Measurements from ENCODE around the gene KLHL8.
A peak's percentile ranks its signal among the peaks of the same experiment; 100 is the strongest.
"Not testable (repeated sequence)": the region's sequence is repeated elsewhere in the genome, so short reads cannot be mapped to it uniquely, and the experiment has no call there.

The KLHL8 gene

DNA sequence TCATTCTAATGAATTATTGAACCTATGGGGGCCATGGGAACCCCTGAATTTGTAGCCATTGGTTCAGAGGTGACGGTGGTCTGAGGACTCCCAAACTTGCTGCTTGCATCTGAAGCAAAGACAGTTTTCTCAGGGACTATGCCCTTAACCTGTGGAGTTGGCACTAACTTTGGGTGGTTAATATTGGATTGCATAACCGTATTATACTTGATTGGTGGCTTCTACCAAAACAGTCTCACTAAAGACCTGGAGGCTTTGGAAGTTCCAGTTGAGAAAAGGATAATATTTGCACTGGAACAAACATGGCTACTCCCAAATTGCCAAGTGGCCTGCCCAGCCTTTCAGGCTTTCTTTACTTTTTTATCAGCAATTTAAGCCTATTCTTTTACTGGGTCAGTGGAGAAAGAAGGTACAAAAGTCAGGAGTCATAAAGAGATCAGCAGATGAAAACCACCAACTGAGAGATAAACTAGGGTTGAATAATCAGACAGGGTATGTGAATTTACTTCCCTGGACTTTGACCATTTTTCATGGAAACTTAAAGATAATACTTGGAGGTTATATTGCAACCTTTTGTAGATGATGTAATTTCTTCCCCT, 7.9 kb upstream of the KLHL8 start:
- no peak for DNase-seq (ENCODE audit: low read depth in 1 of 2, low spot score in 1 of 2)

DNA sequence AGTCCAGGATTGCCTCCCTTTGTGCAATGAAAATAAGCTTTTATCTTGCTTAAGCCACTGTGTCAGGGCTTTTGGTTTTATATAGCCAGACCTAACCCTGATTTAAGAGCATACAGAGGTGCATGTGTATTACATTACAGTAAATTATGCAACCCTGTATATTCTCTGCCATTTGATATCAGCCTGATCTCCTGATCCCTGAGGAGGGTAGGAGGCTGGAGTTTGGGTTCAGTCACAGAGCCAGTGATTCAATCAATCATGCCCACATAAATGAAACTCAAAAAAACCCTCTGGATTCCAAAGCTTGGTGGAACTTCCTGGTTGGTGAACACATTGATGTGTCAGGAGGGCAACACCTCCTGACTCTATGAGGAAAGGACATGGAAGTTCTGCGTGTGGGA, 7.3 kb upstream of the KLHL8 start:
- no peak for DNase-seq (ENCODE audit: low read depth in 1 of 2, low spot score in 1 of 2)

DNA sequence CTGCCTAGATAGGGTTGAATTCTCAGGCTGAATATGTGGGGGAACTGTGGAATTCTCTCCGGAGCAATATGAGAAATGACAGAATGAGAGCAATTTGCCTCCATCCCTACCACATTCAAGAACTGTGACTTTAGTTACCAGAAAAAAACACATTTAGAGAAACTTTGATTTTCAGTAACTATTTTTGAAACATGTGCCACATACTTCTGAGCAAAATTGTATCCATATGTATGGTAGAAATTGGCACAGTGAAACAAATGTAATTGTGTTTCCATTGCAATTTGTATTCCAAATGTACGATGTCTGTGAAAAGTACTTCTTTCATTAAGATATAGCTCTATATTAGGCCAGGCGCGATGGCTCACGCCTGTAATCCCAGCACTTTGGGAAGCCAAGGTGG, 5.5 kb upstream of the KLHL8 start:
- no peak for DNase-seq (ENCODE audit: low read depth in 1 of 2, low spot score in 1 of 2)

DNA sequence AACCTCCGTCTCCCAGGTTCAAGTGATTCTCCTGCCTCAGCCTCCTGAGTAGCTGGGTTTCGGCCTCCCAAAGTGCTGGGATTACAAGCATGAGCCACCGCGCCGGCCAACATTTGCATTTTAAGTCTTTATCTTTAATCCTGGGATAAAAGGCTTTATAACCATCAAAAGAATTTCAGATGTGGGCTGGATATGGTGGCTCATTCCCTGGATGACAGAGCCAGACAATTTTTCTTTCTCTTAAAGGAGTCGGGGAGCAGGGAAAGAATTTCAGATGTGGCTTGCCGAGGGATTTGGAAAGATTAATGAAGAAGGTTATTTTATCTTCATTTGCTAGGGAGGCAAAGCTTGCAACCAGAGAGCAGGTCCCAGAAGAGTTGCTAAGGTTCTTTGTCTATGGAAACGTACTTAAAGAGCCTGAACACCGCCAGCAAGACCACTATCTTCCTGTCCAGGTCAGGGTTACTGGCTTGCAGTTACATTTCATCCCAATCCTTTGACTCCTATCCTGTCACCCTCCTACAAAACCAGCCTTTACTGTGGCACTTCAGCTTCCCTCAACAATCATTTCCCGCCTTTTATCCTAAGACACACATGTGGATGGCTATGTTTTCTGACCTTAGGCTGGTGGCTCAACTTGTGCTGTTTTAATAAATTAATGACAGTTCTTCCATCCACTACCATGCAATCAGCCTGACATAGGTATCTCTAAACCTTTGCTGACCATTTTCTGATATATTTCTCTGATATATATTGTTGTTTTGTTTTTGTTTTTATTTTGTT, 3.9 kb upstream of the KLHL8 start:
- no peak for DNase-seq (ENCODE audit: low read depth in 1 of 2, low spot score in 1 of 2)

DNA sequence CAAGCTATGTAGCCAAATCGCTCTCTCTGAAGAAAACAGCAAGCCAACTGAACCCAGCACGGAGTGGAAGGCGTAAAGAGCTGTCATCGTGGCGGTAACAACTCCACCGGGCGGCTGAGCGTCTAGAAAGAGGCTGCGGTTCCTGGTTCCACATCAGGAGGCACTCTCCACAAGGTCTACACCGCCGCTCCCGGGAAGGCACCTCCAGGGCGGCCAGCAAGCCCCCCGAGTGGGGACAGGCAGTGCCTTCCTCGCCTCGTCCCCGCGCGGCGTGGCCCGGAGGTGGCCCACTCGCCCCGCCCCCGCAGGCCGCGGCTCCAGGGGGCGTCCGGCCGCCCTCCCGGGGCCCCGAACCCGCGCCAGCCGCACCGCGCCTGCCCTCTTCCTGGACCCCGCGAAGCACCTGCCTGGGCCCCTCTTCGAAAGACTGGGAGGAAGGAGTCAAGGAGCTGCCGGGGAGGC, 755 bp downstream of the KLHL8 start:
- peak in 1 of 2 donors; percentile 26 for DNase-seq (ENCODE audit: low read depth in 1 of 2, low spot score in 1 of 2)

DNA sequence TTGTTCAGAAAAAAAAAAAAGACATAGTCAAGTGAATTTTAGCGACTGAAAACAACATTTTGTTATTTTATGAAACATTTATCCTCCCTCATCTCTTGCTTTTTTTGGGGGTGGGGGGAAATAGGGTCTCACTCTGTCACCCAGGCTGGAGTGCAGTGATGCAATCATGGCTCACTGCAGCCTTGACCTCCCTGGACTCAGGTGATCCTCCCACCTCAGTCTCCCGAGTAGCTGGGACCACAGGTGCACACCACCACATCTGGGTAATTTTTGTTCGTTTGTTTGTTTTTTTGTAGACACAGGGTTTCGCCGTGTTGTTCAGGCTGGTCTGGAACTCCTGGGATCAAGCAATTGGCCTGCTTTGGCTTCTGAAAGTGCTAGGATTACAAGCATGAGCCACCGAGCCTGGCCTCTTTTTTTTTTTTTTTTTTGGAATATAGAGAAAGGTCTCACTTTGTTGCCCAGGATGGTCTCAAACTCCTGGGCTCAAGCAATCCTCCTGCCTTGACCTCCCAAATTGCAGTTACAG, 3.1 kb downstream of the KLHL8 start:
- not testable (repeated sequence) for DNase-seq (ENCODE audit: low read depth in 1 of 2, low spot score in 1 of 2)

DNA sequence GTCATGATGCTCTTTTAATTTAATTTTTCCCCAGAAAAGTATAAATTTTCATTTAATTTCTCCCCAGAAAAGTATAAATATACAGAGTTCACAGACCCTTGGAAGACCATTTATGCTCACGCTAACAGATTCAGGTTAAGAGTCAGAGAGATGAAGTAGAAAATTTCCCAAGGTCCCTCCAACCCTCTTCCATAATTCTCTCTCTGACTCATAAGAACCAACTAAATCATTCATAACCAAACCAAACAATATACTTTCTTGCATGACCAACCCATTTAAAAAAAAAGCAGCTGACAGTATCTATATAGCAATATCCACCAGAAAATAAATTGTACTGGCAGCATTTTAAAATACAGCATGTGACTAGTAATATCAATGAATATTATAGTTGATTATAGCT, 3.9 kb downstream of the KLHL8 start:
- no peak for DNase-seq (ENCODE audit: low read depth in 1 of 2, low spot score in 1 of 2)

DNA sequence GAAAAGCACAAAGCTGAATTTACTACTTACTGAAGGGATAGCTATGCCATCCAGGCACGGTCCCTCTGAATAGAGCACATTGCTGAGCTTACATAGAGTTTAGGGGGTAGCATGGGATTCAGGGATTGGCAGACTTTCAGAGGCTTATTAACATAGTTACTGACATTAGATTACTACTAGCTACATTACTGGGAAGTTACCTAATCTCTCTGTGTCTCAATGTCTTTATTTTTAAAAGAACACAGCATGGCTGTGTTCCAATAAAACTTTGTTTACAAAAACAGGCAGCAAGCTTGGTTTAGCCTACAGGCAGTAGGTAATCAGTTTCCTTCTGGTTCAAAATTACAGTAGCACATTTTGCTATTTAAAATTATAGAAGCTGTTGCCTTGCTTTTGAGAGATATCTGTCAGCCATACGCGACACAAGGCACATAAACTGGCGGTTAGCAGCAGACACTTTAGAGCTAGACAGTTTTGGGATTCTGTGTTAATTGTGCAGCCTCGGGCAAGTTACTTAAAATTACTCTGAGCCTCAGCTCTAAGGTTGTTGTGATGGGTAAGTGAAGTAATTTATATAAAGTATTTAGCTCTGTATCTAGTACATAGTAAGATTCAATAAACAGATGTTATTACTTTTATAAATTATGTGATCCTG, 6.9 kb downstream of the KLHL8 start:
- no peak for DNase-seq (ENCODE audit: low read depth in 1 of 2, low spot score in 1 of 2)

DNA sequence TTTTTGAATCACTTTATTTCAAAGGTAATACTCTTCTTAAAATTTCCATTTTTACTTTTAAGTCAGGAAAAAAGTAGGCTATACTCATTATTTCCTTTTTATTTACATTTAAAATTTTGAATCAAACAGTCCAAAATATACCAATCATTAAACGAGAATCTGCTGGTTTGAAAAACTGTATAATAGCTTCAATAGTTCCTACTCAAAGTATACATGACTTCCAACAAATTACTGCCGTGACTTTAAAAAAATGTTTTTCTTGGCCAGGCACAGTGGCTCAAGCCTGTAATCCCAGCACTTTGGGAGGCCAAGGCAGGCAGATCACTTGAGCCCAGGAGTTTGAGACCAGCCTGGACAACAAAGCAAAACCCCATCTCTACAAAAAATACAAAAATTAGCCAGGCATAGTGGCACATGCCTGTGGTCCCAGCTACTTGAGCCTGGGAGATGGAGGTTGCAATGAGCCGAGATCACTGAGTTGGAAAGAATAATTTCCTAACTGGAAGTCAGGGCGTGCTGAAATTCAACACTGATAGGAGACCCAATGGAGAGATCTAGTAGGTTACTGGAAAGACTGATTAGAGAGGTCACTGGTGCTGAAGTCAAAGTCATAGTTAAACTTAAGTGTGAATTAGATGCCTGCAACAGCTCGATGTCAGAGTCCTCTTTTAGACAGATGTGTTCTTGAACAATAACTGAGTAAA, 9.0 kb downstream of the KLHL8 start:
- no peak for DNase-seq (ENCODE audit: low read depth in 1 of 2, low spot score in 1 of 2)

DNA sequence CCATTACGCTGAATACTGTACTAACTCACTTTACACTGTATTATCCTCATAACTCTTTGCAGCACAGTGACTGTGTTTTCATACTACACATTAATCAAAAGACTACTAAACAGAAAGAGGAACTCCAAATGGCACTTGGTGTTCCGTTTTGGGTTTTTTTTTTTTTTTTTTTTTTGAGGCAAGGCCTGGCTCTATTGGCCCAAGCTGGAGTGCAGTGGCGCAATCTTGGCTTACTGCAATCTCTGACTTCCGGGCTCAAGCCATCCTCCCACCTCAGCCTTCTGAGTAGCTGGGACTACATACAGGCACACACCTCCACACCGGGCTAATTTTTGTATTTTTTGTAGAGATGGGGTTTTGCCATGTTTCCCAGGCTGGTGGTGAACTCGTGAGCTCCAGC, 10.7 kb downstream of the KLHL8 start:
- DNase-seq (ENCODE audit: low read depth in 1 of 2, low spot score in 1 of 2) = no peak

DNA sequence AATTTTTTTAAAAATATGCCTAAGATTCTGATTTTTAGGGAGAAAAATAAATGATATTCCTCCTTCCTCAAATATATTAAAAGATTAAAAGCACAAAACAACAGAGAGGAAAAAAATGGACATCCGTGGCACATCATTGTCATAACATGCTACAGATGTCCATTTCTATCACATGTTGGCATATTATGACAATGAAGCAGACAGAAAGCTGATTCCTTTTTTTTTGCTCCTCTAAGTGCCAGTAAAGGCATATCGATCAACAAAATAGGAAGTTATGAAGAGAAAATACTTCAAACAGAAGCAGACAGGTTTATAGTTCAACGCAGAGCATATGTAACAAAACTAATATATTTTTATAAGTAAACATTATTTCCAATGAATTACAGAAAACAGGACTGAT, 11.2 kb downstream of the KLHL8 start:
- no peak for DNase-seq (ENCODE audit: low read depth in 1 of 2, low spot score in 1 of 2)

DNA sequence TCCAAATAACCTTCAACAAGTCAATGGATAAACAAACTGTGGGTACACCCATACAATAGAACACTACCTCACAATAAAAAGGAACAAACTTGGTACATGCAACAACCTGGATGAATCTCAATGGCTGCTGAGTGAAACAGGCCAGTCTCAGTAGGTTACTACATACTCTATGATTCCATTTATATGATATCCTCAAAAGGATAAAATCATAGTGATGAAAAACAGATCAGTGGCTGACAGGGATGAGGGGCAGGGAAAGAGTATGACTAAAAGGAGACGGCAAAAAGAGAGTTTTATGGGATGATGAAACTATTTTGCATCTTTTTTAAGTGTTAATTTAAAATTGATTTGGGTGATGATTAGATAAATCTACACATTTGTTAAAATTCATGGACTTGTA, 15.9 kb downstream of the KLHL8 start:
- no peak for DNase-seq (ENCODE audit: low read depth in 1 of 2, low spot score in 1 of 2)

DNA sequence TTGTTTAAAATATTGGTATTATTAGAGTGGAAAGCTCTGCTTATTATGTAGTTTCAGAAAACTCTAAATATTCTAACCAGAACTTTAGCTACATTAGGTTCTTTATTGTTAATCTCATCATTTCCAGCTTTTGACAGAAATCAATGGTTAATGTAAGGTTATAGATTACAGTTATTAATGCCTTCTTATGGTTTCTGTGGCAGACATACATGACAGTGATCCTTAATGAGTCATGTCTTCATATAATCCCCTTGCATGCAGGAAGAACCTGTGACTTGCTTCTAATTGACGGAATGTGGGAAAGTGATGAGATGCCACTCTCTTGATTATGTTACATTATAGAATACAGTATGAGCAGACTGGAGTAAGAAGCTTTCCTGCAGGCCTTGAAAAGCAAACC, 23.5 kb downstream of the KLHL8 start:
- DNase-seq (ENCODE audit: low read depth in 1 of 2, low spot score in 1 of 2) = no peak

DNA sequence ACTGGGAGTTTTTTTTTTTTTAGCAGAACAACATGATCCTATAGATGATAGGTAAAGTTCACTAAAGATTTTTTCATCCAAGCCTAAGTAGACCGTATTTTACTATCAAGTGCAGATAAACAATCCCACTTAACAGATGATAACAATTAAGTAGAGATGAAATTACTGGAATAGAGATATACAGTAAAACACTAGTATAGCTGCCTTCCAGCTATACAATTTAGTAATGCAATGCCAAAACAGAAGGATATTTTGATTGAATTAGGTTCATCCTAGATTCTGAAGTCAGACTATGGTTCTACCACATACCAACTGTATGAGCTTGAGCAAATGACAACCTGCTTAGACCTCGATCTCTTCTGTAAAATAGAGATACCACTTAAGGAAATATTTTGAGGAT, 24.3 kb downstream of the KLHL8 start:
- no peak for DNase-seq (ENCODE audit: low read depth in 1 of 2, low spot score in 1 of 2)

DNA sequence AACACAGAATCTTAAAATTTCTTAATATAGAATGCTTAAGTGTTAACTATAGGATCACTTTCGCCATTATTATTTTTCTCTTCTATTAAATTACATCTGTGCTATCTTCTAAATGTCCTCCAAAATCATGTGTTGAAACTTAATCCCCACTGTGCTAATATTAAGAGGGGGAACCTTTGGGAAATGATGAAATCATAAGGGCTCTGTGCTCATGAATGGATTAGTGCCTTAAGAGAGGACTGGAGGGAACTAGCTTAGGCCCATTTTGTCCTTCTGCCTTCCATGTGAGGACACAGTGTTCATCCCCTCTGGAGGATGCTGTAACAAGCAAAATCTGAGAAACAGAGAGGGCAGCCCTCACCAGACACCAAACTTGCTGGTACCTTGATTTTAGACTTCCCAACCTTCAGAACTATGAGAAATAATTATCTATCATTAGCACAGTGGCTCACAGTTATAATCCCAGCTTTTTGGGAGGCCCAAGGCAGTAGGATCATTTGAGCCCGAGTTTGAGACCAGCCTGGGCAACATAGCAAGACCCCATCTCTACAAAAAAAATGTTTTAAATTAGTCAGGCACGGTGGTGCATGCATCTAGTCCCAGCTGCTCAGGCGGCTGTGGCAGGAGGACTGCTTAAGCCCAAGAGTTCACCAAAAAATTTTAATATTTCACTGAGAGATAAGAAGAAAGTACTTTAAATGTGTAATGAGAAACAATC, 26.3 kb downstream of the KLHL8 start:
- DNase-seq (ENCODE audit: low read depth in 1 of 2, low spot score in 1 of 2) = no peak

DNA sequence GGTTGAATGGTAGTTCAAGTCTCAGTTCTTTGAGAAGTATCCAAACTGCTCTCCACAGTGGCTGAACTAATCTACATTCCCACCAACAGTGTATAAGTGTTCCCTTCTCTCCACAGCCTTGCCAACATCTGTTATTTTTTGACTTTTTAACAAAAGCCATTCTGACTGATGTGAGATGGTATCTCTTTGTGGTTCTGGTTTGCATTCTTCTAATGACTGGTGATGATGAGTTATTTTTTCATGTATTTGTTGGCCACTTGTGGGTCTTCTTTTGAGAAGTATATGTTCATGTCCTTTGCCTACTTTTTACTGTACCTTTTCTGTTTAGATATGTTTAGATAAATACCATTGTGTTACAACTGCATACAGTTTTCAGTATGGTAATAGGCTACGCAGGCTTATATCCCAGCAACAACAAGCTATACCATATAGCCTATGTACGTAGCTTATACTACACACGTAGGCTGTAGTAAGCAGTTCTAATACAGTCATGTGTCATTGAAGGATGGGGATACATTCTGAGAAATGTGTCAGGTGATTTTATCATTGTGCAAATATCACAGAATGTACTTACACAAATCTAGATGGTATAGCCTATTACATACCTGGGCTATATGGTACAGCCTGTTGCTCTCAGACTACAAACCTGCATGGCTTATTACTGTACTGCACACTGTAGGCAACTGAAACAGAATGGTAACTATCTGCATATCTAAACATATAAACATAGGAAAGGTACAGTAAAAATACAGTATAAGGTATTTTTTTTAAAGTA, 28.1 kb downstream of the KLHL8 start:
- DNase-seq (ENCODE audit: low read depth in 1 of 2, low spot score in 1 of 2) = no peak

DNA sequence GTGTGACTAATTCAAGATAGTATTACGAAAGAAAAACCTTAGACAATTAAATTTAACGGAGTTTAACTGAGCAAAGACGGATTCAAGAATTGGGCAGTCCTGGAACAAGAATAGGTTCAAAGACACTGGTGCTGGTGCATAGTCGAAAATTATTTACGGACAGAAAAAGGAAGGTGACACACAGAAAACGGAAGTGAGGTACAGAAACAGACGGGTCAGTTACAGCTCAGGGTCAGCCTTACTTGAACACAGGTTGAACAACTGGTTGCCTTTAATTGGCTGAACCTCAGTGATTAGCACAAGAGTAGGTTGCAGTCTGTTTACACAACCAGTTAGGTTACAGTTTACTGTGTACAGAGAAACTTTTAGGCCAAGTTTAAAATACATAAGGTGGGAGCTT, 31.5 kb downstream of the KLHL8 start:
- no peak for DNase-seq (ENCODE audit: low read depth in 1 of 2, low spot score in 1 of 2)

DNA sequence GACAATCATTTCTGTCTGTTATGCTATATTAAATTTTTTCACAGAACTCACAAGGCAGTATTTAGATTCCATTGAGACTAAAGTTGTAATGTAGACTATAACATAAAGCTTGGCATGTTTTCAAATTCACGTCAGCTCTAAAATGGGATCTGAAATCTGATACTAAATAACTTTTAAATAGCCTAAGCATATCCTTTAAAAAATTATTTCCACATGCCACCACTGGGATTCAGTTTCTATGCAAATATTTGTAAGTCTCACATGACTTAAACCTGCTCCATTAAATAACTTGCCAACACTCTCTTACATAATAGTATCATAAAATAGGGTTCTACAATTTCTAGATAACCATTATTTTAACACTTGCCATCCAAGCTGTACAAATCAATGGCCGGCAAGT, 32.4 kb downstream of the KLHL8 start:
- no peak for DNase-seq (ENCODE audit: low read depth in 1 of 2, low spot score in 1 of 2)

DNA sequence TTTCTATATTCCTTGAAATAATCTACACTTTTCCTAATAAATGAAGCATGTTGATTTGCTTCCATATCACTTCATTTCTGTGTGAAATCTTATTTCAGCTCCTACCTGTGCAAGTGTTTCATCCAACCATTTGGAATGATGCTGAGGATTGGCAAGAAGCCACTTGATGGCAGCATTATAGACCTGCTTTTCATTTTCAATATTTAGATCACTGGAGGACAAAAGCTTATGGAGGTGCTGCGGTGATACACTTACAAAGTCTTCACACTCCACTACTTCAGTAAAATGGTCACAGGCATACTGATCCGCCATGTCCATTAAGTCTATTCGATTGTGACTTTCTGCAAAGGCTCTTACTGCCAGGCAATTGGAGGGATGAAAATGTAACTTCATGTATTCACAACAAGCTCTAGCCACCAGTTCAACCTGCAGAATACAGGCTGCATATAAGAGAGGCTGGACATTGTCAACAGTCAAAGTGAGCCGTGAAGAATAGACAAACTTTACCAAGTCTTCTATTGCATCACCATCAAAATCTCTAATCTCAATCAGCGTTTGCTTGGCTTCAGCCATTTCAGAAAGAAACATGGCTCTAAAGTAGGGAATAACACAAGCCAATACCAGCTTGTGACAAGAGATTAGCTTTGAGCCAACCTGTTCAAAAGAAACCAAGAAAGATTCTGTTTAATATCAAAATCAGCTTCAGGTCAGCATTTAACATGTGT, 35.1 kb downstream of the KLHL8 start:
- DNase-seq (ENCODE audit: low read depth in 1 of 2, low spot score in 1 of 2) = no peak

DNA sequence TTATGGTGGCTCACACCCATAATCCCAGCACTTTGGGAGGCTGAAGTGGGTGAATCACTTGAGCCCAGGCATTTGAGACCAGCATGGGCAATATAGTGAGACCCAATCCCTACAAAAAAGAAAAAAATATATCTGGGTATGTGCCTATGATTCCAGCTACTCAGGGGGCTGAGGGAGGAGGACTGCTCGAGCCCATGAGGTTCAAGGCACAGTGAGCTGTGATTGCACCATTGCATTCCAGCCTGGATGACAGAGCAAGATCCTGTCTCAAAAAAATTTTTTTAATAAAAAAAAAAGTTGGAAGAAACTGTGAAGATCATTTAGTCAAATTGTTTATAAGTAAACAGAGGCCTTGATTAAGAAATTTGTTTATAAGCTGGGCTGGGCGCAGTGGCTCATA, 39.7 kb downstream of the KLHL8 start:
- DNase-seq (ENCODE audit: low read depth in 1 of 2, low spot score in 1 of 2) = no peak
